ENCODE results near the gene PSMB7.

The PSMB7 gene

DNA sequence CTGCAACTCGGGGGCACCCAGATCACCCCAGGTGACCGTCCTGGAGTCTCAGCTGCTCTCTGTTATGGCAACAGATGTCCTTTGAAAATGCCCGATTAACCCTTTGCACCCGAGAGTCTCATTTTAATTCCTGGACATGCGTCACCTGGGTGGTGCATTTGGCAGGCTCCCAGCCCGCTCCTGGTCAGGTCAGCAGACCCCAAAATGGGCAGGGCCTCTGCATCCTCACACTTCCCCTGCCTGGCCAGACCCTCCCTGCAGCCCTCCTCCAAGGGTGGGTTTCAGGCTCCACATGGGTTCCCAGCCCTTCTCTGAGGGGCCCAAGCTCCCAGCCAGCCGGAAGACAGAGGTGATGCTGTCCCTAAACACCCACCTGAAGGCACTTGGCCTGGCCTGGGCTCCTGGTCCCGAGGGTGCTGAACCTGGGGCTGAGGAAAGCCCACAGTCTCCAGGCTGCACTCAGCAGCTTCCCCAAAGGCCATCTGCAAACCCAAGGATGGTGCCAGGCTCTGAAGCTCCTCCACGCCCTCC is 69.4 kb downstream of the PSMB7 start:
- DNase-seq (ENCODE audit: low read depth), result no peak

GRCh38 chr9:124345063-124345462 is 70.2 kb downstream of the PSMB7 start:
- no peak for DNase-seq (ENCODE audit: low read depth)

GRCh38 chr9:124344291-124345050 is 70.8 kb downstream of the PSMB7 start:
- no peak for DNase-seq (ENCODE audit: low read depth)

- no peak for DNase-seq (ENCODE audit: low read depth)
Measured at GRCh38 chr9:124343533-124344290, 71.5 kb downstream of the PSMB7 start.

- peak; percentile 88 for DNase-seq (ENCODE audit: low read depth)
Measured at GRCh38 chr9:124342776-124343485, 72.3 kb downstream of the PSMB7 start.

DNA sequence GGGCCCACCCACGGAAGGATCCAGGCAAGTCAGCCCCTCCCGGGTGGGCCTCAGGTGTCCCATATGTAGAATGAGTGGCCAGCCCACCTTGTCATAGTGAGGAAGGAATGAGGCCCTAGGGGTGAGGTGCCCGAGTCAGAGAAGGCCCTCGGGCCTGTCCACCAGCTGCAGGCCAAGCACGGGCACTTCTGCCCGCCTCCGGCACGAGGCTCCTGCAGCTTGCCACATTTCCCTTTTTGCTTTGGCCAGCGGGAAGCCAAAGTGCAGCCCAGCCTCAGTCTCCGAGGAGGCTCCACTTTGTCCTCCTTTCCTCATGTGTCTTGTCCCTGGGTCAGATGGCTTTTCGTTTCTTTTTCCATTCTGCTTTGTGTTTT is 72.9 kb downstream of the PSMB7 start:
- DNase-seq (ENCODE audit: low read depth), result no peak

GRCh38 chr9:124341455-124342170 is 73.6 kb downstream of the PSMB7 start:
- DNase-seq (ENCODE audit: low read depth), result no peak

DNA sequence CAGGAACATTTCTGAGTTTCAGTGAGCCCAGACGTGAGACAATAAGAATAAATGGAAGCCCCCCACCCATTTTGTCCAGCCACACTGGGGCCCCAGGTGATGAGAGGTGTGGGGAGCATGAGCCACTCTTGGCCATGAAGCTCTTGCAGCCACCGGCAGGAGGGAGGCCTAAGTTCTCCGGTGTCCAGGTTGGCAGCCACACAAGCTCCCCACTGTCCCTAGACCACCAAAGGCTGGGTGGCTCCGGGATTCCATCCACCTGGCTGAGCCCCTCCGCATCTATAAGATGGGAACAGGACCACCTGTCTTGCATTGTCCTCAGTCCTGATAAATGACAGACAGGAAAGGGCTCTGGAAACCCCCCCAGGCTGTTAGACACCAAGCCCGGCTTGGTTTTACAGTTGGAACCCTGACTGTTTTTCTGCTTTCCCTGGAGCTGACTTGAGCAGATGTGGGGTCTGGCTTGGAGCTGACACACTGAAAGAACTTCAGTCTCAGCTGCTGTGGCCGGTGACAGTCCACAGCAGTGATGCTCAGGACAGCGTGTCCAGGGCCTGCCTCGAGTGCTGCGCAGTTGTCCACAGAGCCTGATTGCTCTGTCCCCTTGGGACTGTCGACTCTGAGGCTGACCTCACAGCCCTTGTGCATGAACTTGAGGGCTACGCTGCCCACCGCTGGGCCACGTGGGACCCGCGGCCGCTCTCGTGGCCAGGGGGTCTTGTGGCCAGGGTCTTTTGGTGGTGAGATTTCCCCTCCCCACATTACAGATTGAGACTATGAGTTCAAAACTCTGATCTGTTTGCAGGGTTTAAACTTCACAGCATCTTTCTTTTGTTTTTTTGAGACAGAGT is 74.8 kb downstream of the PSMB7 start:
- DNase-seq (ENCODE audit: low read depth), result no peak

DNA sequence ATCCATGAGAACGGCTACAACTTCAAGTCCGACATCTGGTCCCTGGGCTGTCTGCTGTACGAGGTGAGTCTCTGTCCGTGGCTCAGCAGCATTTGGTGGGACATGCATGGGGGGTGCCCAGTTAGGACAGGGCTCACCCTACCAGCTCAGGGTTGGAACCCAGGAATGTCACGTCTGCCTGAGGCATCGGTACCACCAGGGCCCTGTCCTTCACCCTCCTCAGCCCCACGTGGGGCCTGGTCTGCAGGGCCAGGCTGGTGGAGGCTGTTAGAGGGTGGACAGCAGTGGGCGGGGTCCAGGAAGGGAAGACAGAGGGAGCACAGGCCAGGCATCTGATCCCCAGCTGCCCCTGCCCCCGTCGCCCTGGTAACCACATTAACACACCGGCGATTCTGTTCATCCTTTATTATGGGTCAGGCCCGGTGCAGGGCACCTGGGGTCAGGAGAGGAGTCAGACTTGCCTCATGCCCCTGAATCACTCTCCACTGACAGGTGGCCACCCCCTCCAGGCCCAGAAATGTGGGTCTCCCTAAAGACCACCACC is 75.6 kb downstream of the PSMB7 start:
- no peak for DNase-seq (ENCODE audit: low read depth)

GRCh38 chr9:124337562-124337961 is 77.7 kb downstream of the PSMB7 start:
- DNase-seq (ENCODE audit: low read depth), result no peak

GRCh38 chr9:124335320-124335707 is 79.9 kb downstream of the PSMB7 start:
- no peak for DNase-seq (ENCODE audit: low read depth)

- no peak for DNase-seq (ENCODE audit: low read depth)
Measured at GRCh38 chr9:124334568-124335319, 80.5 kb downstream of the PSMB7 start.

DNA sequence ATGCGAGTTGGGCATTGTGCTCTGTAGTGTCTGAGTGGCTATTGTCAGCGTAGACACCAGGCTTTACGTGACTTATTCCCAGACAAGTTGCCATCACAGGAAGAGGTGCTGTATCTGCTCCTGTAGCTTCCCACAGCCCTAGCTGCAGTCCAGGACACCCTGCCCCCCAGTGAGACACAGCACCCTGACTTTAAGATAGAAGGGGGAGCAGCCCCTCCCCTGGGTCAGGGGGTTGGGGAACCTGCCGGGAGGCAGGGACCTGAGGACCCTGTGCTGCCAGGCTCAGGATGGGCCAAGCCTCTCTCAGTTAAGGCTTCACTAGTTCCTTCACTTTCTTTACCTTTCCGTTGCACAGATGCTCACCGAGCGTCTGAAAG is 82.1 kb downstream of the PSMB7 start:
- DNase-seq (ENCODE audit: low read depth), result no peak

GRCh38 chr9:124332361-124333202 is 82.7 kb downstream of the PSMB7 start:
- DNase-seq (ENCODE audit: low read depth), result no peak

GRCh38 chr9:124331580-124331979 is 83.7 kb downstream of the PSMB7 start:
- no peak for DNase-seq (ENCODE audit: low read depth)

DNA sequence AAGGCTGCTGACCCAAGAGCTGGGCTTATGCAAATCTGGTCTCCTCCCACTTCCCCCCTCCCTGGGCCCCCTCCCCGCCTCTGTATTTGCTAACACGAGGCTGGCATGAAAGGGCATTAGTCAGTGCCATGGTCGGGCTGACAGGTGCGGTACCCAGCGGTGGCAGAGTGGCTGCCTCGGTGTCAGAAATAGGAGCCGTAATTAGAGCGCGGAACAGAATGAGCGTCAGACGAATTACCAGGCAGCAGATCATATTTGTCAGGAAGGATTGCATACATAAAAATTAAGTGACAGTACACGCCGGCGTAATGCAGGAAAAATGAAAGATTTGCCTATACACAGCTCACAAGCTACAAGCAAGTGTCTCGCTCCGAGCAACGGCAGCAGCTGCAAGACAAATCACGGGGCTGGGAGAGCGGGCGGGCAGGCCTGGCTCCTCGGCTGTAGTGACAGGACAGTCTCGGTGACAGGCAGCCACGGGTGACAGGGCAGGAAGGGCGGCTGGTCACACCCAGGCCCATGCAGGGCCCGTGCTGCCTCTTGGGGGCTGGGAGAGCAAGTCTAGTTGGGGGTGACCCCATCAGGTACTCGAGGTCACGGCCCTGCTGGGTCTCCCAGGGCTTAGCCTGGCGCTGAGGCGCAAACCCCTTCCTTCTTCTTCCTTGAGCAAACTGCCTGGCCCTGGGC is 85.1 kb downstream of the PSMB7 start:
- no peak for DNase-seq (ENCODE audit: low read depth)

DNA sequence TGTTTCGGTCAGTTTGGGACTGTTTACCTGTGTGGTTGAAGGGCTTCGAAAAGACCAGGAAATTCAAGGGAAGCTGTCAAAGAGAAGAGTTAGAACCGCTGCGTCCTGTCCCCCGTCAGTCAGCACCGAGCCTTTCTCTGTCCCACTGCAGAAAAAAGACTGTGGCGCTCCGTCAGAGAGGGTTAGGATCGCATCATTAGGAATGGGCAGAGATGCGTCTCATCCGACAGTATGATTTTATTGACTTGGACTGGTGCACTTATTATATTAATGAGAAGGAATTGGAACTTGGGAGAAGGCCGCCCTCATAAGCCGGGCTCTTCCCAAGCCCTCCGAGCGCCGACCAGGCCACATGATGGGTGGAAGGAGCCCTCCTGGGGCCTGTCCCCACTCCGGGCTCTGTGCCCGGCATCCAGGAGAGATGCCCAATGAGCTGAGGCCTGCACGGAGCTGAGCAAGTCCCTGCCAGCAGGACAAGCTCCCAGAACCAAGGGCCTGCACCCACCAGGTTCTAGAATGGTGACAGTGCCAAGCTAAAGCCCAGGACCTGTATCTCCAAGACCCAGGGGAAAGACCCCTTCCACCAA is 85.9 kb downstream of the PSMB7 start:
- no peak for DNase-seq (ENCODE audit: low read depth)

DNA sequence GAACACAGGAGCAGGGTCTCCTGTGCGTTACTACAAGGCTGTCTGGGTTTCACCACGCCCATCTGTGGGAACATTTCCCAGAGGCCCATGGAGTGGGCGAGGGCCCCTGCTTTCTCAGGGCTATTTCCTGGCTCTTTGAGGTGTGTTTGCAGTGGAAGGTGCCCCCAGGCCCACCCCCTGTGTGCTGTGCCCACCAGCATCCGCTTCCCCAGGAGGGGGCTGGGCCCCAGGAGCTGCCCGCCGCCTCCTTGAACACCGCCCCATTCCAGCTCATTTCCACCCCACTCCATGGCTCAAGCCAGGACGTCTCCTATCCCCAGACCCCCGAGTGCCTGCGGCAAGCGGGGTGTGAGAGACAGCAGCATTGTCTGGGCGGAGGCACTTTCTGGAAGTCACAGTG is 87.0 kb downstream of the PSMB7 start:
- no peak for DNase-seq (ENCODE audit: low read depth)
